ENCODE measurements around the gene MDM4. TPM values are rescaled to one million over a fixed set of nuclear protein-coding genes. Genes with fewer than 3 reads are reported as not detected.

MDM4 gene
- total RNA-seq, 1 donor from 2014 or later, result 101 TPM

DNA sequence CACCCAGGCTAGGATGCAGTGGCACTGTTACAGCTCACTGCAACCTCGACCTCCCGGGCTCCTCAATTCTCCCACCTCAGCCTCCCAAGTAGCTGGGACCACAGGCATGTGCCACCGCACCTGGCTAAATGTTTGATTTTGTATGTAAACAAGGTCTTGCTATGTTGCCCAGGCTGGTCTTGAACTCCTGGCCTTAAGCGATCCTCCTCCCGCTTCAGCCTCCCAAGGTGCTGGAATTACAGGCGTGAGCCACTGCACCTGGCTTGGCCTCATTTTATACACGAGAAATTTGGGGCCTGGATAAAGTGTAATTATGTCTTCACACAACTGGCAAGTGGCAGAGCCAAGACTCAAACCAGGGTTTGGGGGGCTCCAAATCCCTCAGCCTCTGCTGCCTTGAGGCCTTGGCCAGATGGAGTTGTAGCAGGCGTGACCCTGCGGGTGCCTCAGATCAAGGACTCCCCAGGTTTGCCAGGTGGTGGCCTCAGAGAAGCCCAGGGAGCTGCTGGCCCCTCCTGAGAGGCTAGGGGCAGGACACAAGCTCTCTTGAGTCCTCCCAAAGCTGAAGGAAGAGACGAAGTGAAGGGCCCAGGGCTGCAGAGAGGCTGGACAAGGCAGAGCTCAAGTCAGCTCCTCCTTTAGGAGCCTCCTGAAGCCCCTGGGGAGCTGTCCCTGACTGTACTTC, 61.7 kb downstream of the MDM4 start:
- Mint-ChIP-seq H3K36me3 (no peaks in the 10 kb centered on the region), H3K27ac (no peak overlapping the region), H3K4me1 (ENCODE audit: unreplicated experiment) (peaks cover 46% of the 10 kb centered on the region), H3K9me3 (no peaks in the 10 kb centered on the region), H3K27me3 (peaks cover 12% of the 10 kb centered on the region), H3K4me3 (no peak overlapping the region)
- no peak for DNase-seq (ENCODE audit: extremely low spot score, unreplicated experiment)
- TF ChIP-seq, protein P1, sequence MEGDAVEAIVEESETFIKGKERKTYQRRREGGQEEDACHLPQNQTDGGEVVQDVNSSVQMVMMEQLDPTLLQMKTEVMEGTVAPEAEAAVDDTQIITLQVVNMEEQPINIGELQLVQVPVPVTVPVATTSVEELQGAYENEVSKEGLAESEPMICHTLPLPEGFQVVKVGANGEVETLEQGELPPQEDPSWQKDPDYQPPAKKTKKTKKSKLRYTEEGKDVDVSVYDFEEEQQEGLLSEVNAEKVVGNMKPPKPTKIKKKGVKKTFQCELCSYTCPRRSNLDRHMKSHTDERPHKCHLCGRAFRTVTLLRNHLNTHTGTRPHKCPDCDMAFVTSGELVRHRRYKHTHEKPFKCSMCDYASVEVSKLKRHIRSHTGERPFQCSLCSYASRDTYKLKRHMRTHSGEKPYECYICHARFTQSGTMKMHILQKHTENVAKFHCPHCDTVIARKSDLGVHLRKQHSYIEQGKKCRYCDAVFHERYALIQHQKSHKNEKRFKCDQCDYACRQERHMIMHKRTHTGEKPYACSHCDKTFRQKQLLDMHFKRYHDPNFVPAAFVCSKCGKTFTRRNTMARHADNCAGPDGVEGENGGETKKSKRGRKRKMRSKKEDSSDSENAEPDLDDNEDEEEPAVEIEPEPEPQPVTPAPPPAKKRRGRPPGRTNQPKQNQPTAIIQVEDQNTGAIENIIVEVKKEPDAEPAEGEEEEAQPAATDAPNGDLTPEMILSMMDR (conservative IDR thresholded peaks at IDR 0.05), result no peak

DNA sequence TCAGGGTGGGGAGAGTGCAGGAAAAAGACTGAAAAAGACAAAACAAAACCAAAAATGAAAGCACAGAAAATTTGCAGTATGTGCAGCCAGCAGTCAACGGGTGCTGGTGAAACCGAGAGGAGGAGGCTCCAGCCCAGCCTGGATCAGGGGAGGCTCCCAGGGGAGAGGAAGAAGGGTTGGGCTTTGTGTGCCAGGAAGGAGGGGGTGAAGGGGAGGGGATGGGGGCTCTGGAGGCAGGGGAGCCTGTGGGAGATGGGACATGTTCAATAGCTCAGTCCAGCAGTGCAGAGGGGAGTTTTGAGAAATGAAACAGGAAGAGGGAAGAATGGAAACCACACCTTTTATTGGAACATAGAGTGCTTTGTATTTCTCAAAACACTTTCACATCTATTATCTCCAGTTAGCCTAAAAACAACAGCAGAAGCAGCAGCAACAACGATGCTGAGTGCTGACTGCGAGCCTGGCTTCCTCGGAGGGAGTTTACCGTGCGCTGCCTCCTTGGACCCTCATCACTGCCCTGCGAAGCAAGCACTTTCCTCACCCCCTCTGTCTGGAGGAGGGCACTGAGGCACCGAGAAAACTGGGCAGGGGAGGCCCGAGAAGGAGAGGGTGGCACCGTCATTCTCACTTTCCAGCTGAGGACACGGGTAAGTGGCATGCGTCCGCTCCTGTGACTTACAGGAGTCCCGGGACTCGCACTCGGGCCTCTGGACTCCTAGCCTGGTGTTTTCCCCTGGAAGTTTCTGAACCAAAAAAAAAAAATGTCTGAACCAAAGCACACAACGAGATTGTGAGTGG, 62.9 kb downstream of the MDM4 start:
- Mint-ChIP-seq H3K36me3 (no peaks in the 10 kb centered on the region), H3K4me1 (ENCODE audit: unreplicated experiment) (peaks cover 39% of the 10 kb centered on the region), H3K27me3 (peaks cover 12% of the 10 kb centered on the region), H3K27ac (peak overlapping the region; percentile 30), H3K4me3 (peak overlapping the region; percentile 52), H3K9me3 (no peaks in the 10 kb centered on the region)
- DNase-seq (ENCODE audit: extremely low spot score, unreplicated experiment), result no peak
- TF ChIP-seq, protein P1 (conservative IDR thresholded peaks at IDR 0.05), result no peak

DNA sequence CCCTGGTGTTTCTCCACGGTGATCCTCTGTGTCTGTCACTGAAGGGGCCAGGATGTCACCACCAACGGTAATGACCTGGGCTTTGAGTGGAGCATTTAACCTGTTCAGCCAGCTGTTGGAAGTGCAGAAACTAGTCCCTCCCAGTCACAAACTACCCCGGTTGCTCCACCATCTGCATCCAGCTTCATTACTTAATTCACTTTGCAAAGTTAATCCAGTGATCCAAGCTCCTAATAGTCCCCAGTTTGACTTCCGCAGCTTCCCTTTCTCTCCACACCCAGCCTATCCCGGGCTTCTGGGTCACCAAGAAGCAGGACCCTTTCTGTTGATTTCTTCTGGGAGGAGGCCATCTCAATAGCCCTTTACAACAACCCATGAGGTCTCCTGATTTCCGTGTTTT, 63.5 kb downstream of the MDM4 start:
- Mint-ChIP-seq H3K36me3 (no peaks in the 10 kb centered on the region), H3K4me1 (ENCODE audit: unreplicated experiment) (peaks cover 33% of the 10 kb centered on the region), H3K4me3 (no peak overlapping the region), H3K27ac (no peak overlapping the region), H3K9me3 (no peaks in the 10 kb centered on the region), H3K27me3 (peaks cover 12% of the 10 kb centered on the region)
- DNase-seq (ENCODE audit: extremely low spot score, unreplicated experiment), result no peak
- TF ChIP-seq, protein P1 (conservative IDR thresholded peaks at IDR 0.05), result no peak

DNA sequence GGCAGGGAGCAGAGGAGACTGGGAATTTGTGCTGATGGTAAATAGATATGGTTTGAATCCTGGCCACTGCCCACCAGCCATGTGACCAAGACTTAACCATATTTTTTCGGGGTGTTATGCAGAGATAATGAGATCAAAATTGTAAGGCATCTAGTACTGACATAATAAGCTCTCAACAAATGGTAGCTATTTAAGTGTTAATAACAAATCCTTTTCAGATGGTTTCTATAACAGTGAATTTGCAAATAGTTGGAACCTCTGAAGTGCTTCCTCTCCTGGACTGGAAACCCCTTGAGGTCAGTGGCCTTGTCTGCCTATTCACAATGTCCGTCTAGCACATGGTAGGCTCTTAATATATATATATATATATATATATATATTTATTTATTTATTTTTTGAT, 64.7 kb downstream of the MDM4 start:
- Mint-ChIP-seq H3K4me1 (ENCODE audit: unreplicated experiment) (peaks cover 23% of the 10 kb centered on the region), H3K27ac (no peak overlapping the region), H3K4me3 (no peak overlapping the region), H3K9me3 (no peaks in the 10 kb centered on the region), H3K27me3 (peaks cover 8% of the 10 kb centered on the region), H3K36me3 (no peaks in the 10 kb centered on the region)
- no peak for DNase-seq (ENCODE audit: extremely low spot score, unreplicated experiment)
- TF ChIP-seq, protein P1 (conservative IDR thresholded peaks at IDR 0.05), result no peak

DNA sequence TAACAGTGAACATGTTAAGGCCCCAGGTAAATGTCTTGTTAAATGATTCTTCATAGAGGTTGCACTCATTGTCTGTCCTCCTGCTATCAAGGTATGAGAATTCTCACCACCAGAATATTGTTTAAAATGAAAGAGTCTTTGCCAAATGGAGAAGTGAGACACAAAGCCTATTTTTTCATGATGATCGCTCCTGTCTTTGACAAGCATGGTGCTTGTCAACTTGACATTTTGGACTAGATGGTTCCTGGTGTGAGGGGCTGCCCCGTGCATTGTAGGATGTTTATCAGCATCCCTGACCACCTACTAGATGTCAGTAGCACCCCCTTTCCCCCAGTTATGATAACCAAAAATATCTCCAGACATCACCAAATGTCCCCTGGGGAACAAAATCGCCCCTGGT, 65.6 kb downstream of the MDM4 start:
- Mint-ChIP-seq H3K27me3 (peaks cover 5% of the 10 kb centered on the region), H3K27ac (no peak overlapping the region), H3K4me1 (ENCODE audit: unreplicated experiment) (peaks cover 14% of the 10 kb centered on the region), H3K36me3 (no peaks in the 10 kb centered on the region), H3K9me3 (no peaks in the 10 kb centered on the region), H3K4me3 (no peak overlapping the region)
- TF ChIP-seq, protein P1 (conservative IDR thresholded peaks at IDR 0.05), result no peak
- DNase-seq (ENCODE audit: extremely low spot score, unreplicated experiment), result no peak

Measured in type B pancreatic cell (in vitro differentiated cells).